ENCODE results near the gene ANKRD34A.
A peak's percentile ranks its signal among the peaks of the same experiment; 100 is the strongest.

ANKRD34A gene

DNA sequence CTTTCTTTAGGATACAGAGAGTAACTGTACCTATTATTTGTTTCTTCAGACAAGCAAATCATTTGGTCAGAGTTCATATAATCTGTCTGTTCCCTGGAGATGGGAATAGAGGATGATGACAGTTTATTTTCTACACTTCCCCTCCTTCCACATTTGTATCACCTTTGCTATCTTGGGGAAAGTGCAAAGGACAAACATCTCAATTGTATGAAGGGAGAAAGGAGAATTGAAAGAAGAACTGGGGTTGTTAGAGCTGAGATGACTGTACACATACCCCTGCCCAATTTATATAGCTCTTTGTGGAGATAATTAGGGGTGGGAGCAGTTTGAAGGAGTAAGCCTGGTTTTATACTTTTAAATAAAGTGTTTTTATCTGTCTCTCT, 14.1 kb upstream of the ANKRD34A start:
- Histone ChIP-seq H2AK5ac (ENCODE audit: low read length, severe bottlenecking) (peak overlapping the region; percentile 21), H2BK15ac (ENCODE audit: low read depth, poor library complexity, severe bottlenecking) (no peak overlapping the region), H2BK12ac (ENCODE audit: low read length in 2 of 2) (no peak overlapping the region), H3K79me1 (replicated peaks; ENCODE audit: low read length, poor library complexity, severe bottlenecking) (peaks cover 10% of the 10 kb centered on the region), H3K9me3 (ENCODE audit: control insufficient read depth, low read length) (no peaks in the 10 kb centered on the region), H4K91ac (ENCODE audit: low read length) (no peak overlapping the region), H3K4me3 (ENCODE audit: insufficient read depth in 1 of 2, low read depth in 1 of 2, low read length in 2 of 2) (peak overlapping the region in 1 of 2 experiments; percentile 57), H3K4me2 (ENCODE audit: low read length, poor library complexity, severe bottlenecking) (no peak overlapping the region), H3K18ac (ENCODE audit: low read depth in 1 of 2, low read length in 2 of 2) (peak overlapping the region; percentile 58 to 93), H2BK120ac (ENCODE audit: low read depth, low read length) (peak overlapping the region; percentile 39), H3K36me3 (ENCODE audit: control insufficient read depth in 1 of 2, insufficient read depth in 2 of 2, low read depth in 1 of 2, low read length in 2 of 2) (peaks cover 3 to 5% of the 10 kb centered on the region in 2 experiments), H2BK5ac (ENCODE audit: low read depth, low read length, poor library complexity, severe bottlenecking) (peak overlapping the region; percentile 60), H2AFZ (ENCODE audit: low read depth, low read length) (no peak overlapping the region), H3K27ac (ENCODE audit: low read length, poor library complexity, severe bottlenecking) (peak overlapping the region; percentile 92), H3K9ac (ENCODE audit: low read length) (peak overlapping the region; percentile 88), H3K4me1 (ENCODE audit: control insufficient read depth, insufficient read depth, low read depth, low read length) (peaks cover 12% of the 10 kb centered on the region), H4K8ac (ENCODE audit: low read length) (no peak overlapping the region), H3K14ac (ENCODE audit: low read length in 2 of 2) (no peak overlapping the region), H3K4ac (ENCODE audit: low read depth in 1 of 2, low read length in 2 of 2) (peak overlapping the region in 1 of 2 experiments; percentile 99), H3K27me3 (ENCODE audit: control insufficient read depth in 1 of 2, insufficient read depth in 1 of 2, low read length in 2 of 2) (no peaks in the 10 kb centered on the region), H3K23ac (ENCODE audit: low read length in 2 of 2) (no peak overlapping the region)
- no peak for DNase-seq

DNA sequence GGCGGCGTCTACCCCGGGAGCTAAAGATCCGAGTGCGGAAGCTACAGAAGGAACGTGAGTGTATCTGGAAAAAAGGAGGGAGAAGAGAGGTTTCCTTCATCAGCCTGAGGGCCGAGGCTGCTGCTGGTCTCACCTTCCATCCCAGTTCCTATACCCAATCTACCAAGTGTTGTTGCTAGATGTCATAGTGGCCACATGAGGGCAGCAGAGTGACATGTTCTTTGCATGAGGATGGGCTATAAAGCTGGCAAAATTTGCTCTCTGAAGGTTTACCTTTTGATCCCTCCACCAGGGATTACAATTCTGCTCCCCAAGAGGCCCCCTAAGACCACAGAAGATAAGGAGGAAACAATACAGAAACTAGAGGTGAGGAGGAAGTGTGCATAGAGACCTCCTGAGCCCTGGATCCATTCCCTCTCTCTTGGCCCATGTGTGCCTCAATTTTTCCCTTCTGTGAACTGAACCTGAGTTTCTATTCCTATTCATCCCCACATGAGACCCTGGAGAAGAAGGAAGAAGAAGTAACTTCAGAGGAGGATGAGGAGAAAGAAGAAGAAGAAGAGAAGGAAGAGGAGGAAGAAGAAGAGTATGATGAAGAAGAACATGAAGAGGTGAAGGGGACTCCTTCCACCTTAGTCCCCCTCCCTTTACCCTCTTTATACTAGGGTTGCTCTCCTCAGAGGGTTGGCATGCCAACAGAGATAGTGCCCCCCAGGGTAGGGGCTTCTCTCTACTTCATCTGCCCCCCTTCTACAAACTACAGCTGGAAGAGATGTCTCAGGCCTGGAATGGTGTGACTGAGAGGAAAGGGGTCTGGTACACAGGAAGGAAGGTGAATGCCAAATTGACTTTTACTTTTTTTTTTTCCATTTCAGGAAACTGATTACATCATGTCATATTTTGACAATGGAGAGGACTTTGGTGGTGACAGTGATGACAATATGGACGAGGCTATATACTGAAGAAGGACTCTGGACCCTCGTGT, 13.4 kb upstream of the ANKRD34A start:
- Histone ChIP-seq H4K8ac (ENCODE audit: low read length) (peak overlapping the region; percentile 55), H4K91ac (ENCODE audit: low read length) (peak overlapping the region; percentile 44), H3K4me3 (ENCODE audit: insufficient read depth in 1 of 2, low read depth in 1 of 2, low read length in 2 of 2) (peak overlapping the region in 1 of 2 experiments; percentile 57), H3K18ac (ENCODE audit: low read depth in 1 of 2, low read length in 2 of 2) (peak overlapping the region; percentile 74 to 80), H3K4me1 (ENCODE audit: control insufficient read depth, insufficient read depth, low read depth, low read length) (peaks cover 13% of the 10 kb centered on the region), H3K36me3 (ENCODE audit: control insufficient read depth in 1 of 2, insufficient read depth in 2 of 2, low read depth in 1 of 2, low read length in 2 of 2) (peaks cover 3 to 5% of the 10 kb centered on the region in 2 experiments), H3K14ac (ENCODE audit: low read length in 2 of 2) (no peak overlapping the region), H2BK12ac (ENCODE audit: low read length in 2 of 2) (peak overlapping the region; percentile 81 to 93), H3K79me1 (replicated peaks; ENCODE audit: low read length, poor library complexity, severe bottlenecking) (peaks cover 10% of the 10 kb centered on the region), H2AK5ac (ENCODE audit: low read length, severe bottlenecking) (peak overlapping the region; percentile 75), H3K23ac (ENCODE audit: low read length in 2 of 2) (no peak overlapping the region), H2AFZ (ENCODE audit: low read depth, low read length) (no peak overlapping the region), H3K4me2 (ENCODE audit: low read length, poor library complexity, severe bottlenecking) (no peak overlapping the region), H3K27ac (ENCODE audit: low read length, poor library complexity, severe bottlenecking) (peak overlapping the region; percentile 92), H2BK15ac (ENCODE audit: low read depth, poor library complexity, severe bottlenecking) (peak overlapping the region; percentile 34), H3K9ac (ENCODE audit: low read length) (peak overlapping the region; percentile 88), H3K9me3 (ENCODE audit: control insufficient read depth, low read length) (no peaks in the 10 kb centered on the region), H3K27me3 (ENCODE audit: control insufficient read depth in 1 of 2, insufficient read depth in 1 of 2, low read length in 2 of 2) (no peaks in the 10 kb centered on the region), H3K4ac (ENCODE audit: low read depth in 1 of 2, low read length in 2 of 2) (peak overlapping the region in 1 of 2 experiments; percentile 80), H2BK120ac (ENCODE audit: low read depth, low read length) (peak overlapping the region; percentile 22), H2BK5ac (ENCODE audit: low read depth, low read length, poor library complexity, severe bottlenecking) (no peak overlapping the region)
- WGBS, result 30% methylated on average over 7 of the region's 9 CpGs
- peak; percentile 82 for DNase-seq

DNA sequence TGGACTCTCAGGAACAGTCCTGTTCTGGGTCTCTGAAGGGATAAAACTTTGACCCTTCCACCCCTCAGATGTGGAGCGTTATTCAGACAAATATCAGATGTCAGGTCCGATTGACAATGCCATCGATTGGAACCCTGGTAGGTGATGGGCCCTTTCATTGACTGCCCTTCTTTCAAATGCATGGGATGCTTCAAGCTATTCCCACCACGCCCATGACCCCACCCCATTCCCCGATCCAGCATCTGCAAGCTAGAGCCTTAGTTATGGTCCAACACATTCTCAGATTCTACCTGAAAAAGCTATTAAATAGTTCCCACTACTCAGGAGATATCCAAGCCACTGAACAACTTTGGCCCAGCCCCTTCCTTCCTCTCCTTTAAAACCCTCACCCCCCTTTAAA, 12.6 kb upstream of the ANKRD34A start:
- H2AK5ac ChIP-seq (ENCODE audit: low read length, severe bottlenecking), result peak overlapping the region; percentile 37

DNA sequence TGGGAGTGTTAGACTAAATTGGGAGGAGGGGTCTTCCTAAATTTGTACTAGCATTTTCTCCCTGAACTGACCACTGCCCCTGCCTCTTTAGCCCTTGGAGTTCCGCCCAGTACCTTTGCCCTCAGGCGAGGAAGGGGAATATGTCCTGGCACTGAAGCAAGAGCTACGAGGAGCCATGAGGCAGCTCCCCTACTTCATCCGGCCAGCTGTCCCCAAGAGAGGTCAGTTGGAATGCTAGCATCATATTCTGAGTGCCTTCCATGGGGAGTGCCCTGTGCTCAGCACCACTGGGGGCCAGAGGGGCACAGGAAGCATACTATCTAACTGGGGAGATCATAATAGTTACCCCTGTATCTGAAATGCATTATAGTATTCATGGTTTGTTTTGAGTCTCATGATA, 10.8 kb upstream of the ANKRD34A start:
- no peak overlapping the region for H2BK5ac ChIP-seq (ENCODE audit: low read depth, low read length, poor library complexity, severe bottlenecking)
- H2BK12ac ChIP-seq (ENCODE audit: low read length in 2 of 2), result no peak overlapping the region
- H3K4me3 ChIP-seq (ENCODE audit: insufficient read depth in 1 of 2, low read depth in 1 of 2, low read length in 2 of 2), result no peak overlapping the region
- peak overlapping the region; percentile 10 for H2AK5ac ChIP-seq (ENCODE audit: low read length, severe bottlenecking)
- WGBS, result 89% methylated on average over 4 of the region's 4 CpGs
- no peak overlapping the region for H4K91ac ChIP-seq (ENCODE audit: low read length)
- H4K8ac ChIP-seq (ENCODE audit: low read length), result no peak overlapping the region
- peaks cover 14% of the 10 kb centered on the region for H3K4me1 ChIP-seq (ENCODE audit: control insufficient read depth, insufficient read depth, low read depth, low read length)
- H3K4me2 ChIP-seq (ENCODE audit: low read length, poor library complexity, severe bottlenecking), result no peak overlapping the region
- no peak overlapping the region for H2BK120ac ChIP-seq (ENCODE audit: low read depth, low read length)
- H3K4ac ChIP-seq (ENCODE audit: low read depth in 1 of 2, low read length in 2 of 2), result no peak overlapping the region
- H2BK15ac ChIP-seq (ENCODE audit: low read depth, poor library complexity, severe bottlenecking), result no peak overlapping the region
- no peaks in the 10 kb centered on the region for H3K9me3 ChIP-seq (ENCODE audit: control insufficient read depth, low read length)
- H3K14ac ChIP-seq (ENCODE audit: low read length in 2 of 2), result no peak overlapping the region
- H3K27ac ChIP-seq (ENCODE audit: low read length, poor library complexity, severe bottlenecking), result no peak overlapping the region
- H3K9ac ChIP-seq (ENCODE audit: low read length), result peak overlapping the region; percentile 24
- DNase-seq, result no peak
- H3K27me3 ChIP-seq (ENCODE audit: control insufficient read depth in 1 of 2, insufficient read depth in 1 of 2, low read length in 2 of 2), result no peaks in the 10 kb centered on the region
- H3K79me1 ChIP-seq (replicated peaks; ENCODE audit: low read length, poor library complexity, severe bottlenecking), result peaks cover 10% of the 10 kb centered on the region
- H3K18ac ChIP-seq (ENCODE audit: low read depth in 1 of 2, low read length in 2 of 2), result no peak overlapping the region
- peaks cover 3 to 5% of the 10 kb centered on the region in 2 experiments for H3K36me3 ChIP-seq (ENCODE audit: control insufficient read depth in 1 of 2, insufficient read depth in 2 of 2, low read depth in 1 of 2, low read length in 2 of 2)
- no peak overlapping the region for H3K23ac ChIP-seq (ENCODE audit: low read length in 2 of 2)
- no peak overlapping the region for H2AFZ ChIP-seq (ENCODE audit: low read depth, low read length)

More for the DNA sequence above, 12.6 kb upstream of the ANKRD34A start:
- H3K18ac ChIP-seq (ENCODE audit: low read depth in 1 of 2, low read length in 2 of 2), result no peak overlapping the region
- H2BK15ac ChIP-seq (ENCODE audit: low read depth, poor library complexity, severe bottlenecking), result peak overlapping the region; percentile 34
- H3K9ac ChIP-seq (ENCODE audit: low read length), result peak overlapping the region; percentile 7
- H3K27ac ChIP-seq (ENCODE audit: low read length, poor library complexity, severe bottlenecking), result no peak overlapping the region
- peaks cover 15% of the 10 kb centered on the region for H3K4me1 ChIP-seq (ENCODE audit: control insufficient read depth, insufficient read depth, low read depth, low read length)
- H3K23ac ChIP-seq (ENCODE audit: low read length in 2 of 2), result no peak overlapping the region
- no peak overlapping the region for H3K4me2 ChIP-seq (ENCODE audit: low read length, poor library complexity, severe bottlenecking)
- H4K8ac ChIP-seq (ENCODE audit: low read length), result peak overlapping the region; percentile 55
- no peak overlapping the region for H2BK120ac ChIP-seq (ENCODE audit: low read depth, low read length)
- WGBS, result 85% methylated on average over 5 of the region's 5 CpGs
- H2BK12ac ChIP-seq (ENCODE audit: low read length in 2 of 2), result peak overlapping the region in 1 of 2 experiments; percentile 39
- H3K9me3 ChIP-seq (ENCODE audit: control insufficient read depth, low read length), result no peaks in the 10 kb centered on the region
- H3K4me3 ChIP-seq (ENCODE audit: insufficient read depth in 1 of 2, low read depth in 1 of 2, low read length in 2 of 2), result no peak overlapping the region
- no peaks in the 10 kb centered on the region for H3K27me3 ChIP-seq (ENCODE audit: control insufficient read depth in 1 of 2, insufficient read depth in 1 of 2, low read length in 2 of 2)
- H3K4ac ChIP-seq (ENCODE audit: low read depth in 1 of 2, low read length in 2 of 2), result no peak overlapping the region
- peaks cover 10% of the 10 kb centered on the region for H3K79me1 ChIP-seq (replicated peaks; ENCODE audit: low read length, poor library complexity, severe bottlenecking)
- no peak overlapping the region for H3K14ac ChIP-seq (ENCODE audit: low read length in 2 of 2)
- no peak overlapping the region for H2BK5ac ChIP-seq (ENCODE audit: low read depth, low read length, poor library complexity, severe bottlenecking)
- no peak overlapping the region for H2AFZ ChIP-seq (ENCODE audit: low read depth, low read length)
- DNase-seq, result no peak
- H4K91ac ChIP-seq (ENCODE audit: low read length), result no peak overlapping the region
- H3K36me3 ChIP-seq (ENCODE audit: control insufficient read depth in 1 of 2, insufficient read depth in 2 of 2, low read depth in 1 of 2, low read length in 2 of 2), result peaks cover 3 to 5% of the 10 kb centered on the region in 2 experiments
